C4-2B (cell line): Measurements from ENCODE around the gene CCDC194.

Source experiments
- ZFX ChIP-seq: fragments of 450-650 bp; IDR thresholded peaks from 2 replicates; pipeline ENCODE4 v1.6.1; 2017
- TF ChIP-seq, protein P1 (sequence below): fragments of 450-650 bp; conservative IDR thresholded peaks from 2 replicates; pipeline ENCODE4 v1.5.1; 2017; ENCODE audit warnings: mild to moderate bottlenecking

DNA sequence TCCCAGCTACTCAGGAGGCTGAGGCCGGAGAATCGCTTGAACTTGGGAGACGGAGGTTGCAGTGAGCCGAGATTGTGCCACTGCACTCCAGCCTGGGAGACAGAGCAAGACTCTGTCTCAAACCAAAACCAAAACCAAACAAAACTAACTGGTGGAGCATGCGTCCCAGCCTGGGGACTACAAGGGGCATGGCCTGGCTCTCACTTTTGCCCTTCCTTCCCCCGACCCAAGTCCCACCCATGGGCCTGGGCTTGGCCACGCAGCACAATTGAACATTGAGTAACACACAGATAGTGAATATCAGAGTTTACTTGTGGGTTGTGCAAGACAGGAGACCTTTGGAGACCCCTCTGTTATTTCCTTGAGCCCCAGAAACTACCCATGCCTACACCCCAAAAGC, 41.2 kb upstream of the CCDC194 start:
- TF ChIP-seq, protein P1, sequence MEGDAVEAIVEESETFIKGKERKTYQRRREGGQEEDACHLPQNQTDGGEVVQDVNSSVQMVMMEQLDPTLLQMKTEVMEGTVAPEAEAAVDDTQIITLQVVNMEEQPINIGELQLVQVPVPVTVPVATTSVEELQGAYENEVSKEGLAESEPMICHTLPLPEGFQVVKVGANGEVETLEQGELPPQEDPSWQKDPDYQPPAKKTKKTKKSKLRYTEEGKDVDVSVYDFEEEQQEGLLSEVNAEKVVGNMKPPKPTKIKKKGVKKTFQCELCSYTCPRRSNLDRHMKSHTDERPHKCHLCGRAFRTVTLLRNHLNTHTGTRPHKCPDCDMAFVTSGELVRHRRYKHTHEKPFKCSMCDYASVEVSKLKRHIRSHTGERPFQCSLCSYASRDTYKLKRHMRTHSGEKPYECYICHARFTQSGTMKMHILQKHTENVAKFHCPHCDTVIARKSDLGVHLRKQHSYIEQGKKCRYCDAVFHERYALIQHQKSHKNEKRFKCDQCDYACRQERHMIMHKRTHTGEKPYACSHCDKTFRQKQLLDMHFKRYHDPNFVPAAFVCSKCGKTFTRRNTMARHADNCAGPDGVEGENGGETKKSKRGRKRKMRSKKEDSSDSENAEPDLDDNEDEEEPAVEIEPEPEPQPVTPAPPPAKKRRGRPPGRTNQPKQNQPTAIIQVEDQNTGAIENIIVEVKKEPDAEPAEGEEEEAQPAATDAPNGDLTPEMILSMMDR = no peak
- no peak for TF ChIP-seq ZFX
